ENCODE results near the gene NCAPD2. TPM values are rescaled to one million over a fixed set of nuclear protein-coding genes. Genes with fewer than 3 reads are reported as not detected.
A peak's percentile ranks its signal among the peaks of the same experiment; 100 is the strongest.

NCAPD2 gene
- polyA plus RNA-seq, 1 of the 3 experiments (the other 2 are of a cell fraction) = 46.9 TPM

GRCh38 chr12:6532051-6532926 lies 38.4 kb downstream of the NCAPD2 start:
- peak overlapping the region; percentile 96 to 98 for H3K27ac ChIP-seq (ENCODE audit: low read depth in 2 of 2, low read length in 1 of 2)
- ChIA-PET POLR2A (interaction anchor here (0.7 to 1.9 kb wide), 9 partner anchors 21 to 405 kb away, joined by 3 to 11 read pairs (median 3); partner anchors contain the start of genes COPS7A, MRPL51, TAPBPL and VAMP1), CTCF (interaction anchor here (0.9 to 2.5 kb wide), 6 partner anchors 17 to 152 kb away, joined by 3 to 8 read pairs (median 6); no protein-coding TSS in a partner anchor)
- H3F3A ChIP-seq (replicated peaks; ENCODE audit: insufficient read depth) = peaks cover 64% of the 10 kb centered on the region
- no peaks in the 10 kb centered on the region for H3K9me2 ChIP-seq
- H2AFZ ChIP-seq (ENCODE audit: low read depth) = no peak overlapping the region
- peak; percentile 57 for DNase-seq
- peaks cover 29% of the 10 kb centered on the region for H4K20me1 ChIP-seq (ENCODE audit: insufficient read depth)
- WGBS (ENCODE audit: low lambda C conversion rate) = 8% methylated on average over 19 of the region's 20 CpGs
- H3K36me3 ChIP-seq (replicated peaks in 1 of 2; ENCODE audit: control insufficient read depth in 1 of 2, insufficient read depth in 2 of 2, low read length in 1 of 2) = peaks cover 46 to 58% of the 10 kb centered on the region in 2 experiments
- H3K27me3 ChIP-seq (ENCODE audit: insufficient read depth) = no peaks in the 10 kb centered on the region
- peak overlapping the region; percentile 71 to 97 for H3K4me3 ChIP-seq (ENCODE audit: low read depth in 2 of 2, low read length in 1 of 2)
- peak overlapping the region; percentile 100 for H3K4me2 ChIP-seq
- H3K79me2 ChIP-seq (ENCODE audit: insufficient read depth) = peaks cover 58% of the 10 kb centered on the region
- H3K9me3 ChIP-seq = no peaks in the 10 kb centered on the region
- H3K4me1 ChIP-seq (ENCODE audit: control insufficient read depth in 1 of 2, insufficient read depth in 2 of 2, low read depth in 1 of 2, low read length in 1 of 2) = peaks cover 15 to 29% of the 10 kb centered on the region in 2 experiments; a peak in 3 of 4 replicates
- peak overlapping the region; percentile 99 for H3K9ac ChIP-seq
- peak; percentile 37; the same call in 1 of the 2 replicates for TF ChIP-seq MXI1 (IDR thresholded peaks at IDR 0.05; ENCODE audit: low read depth, low read length)
- peak; percentile 60; the same call in 1 of the 2 replicates for TF ChIP-seq JUND (IDR thresholded peaks at IDR 0.05)
- peak; percentile 51; the same call in 1 of the 2 replicates for TF ChIP-seq TCF12 (IDR thresholded peaks at IDR 0.05)
- peak; percentile 68; the same call in 1 of the 2 replicates for TF ChIP-seq SIN3A (IDR thresholded peaks at IDR 0.05; ENCODE audit: borderline replicate concordance, low read depth, low read length)
- TF ChIP-seq RXRA (IDR thresholded peaks at IDR 0.05; ENCODE audit: borderline replicate concordance, low read depth) = no peak
- TF ChIP-seq YY1 (IDR thresholded peaks at IDR 0.05; ENCODE audit: low read depth) = no peak
- TF ChIP-seq NRF1 (IDR thresholded peaks at IDR 0.05; ENCODE audit: low read depth, low read length) = peak; percentile 53; the same call in 1 of the 2 replicates
- no peak for TF ChIP-seq FOXJ3 (CRISPR knock-in tag; IDR thresholded peaks at IDR 0.05)
- TF ChIP-seq RCOR1 (IDR thresholded peaks at IDR 0.05; ENCODE audit: low read length) = no peak
- TF ChIP-seq POLR2AphosphoS5 (IDR thresholded peaks at IDR 0.05; ENCODE audit: low read depth, low read length) = peak; percentile 80
- peak; percentile 95 for TF ChIP-seq PBX3 (IDR thresholded peaks at IDR 0.05)
- TF ChIP-seq GATA2 (CRISPR knock-in tag; IDR thresholded peaks at IDR 0.05) = no peak
- no peak for TF ChIP-seq IRF3 (IDR thresholded peaks at IDR 0.05; ENCODE audit: low read depth, low read length)
- TF ChIP-seq FOXM1 (IDR thresholded peaks at IDR 0.05; ENCODE audit: low read depth) = no peak
- no peak for TF ChIP-seq NFIC (IDR thresholded peaks at IDR 0.05; ENCODE audit: borderline replicate concordance)
- no peak for TF ChIP-seq TEAD4 (IDR thresholded peaks at IDR 0.05; ENCODE audit: borderline replicate concordance, insufficient read depth)
- TF ChIP-seq ELF1 (IDR thresholded peaks at IDR 0.05) = no peak
- 0 out of 4 replicates have a peak, but pooled peaks of 1 of the 2 experiments have one; percentile 7 for TF ChIP-seq EP300 (IDR thresholded peaks at IDR 0.05; ENCODE audit: borderline replicate concordance in 1 of 2, low read depth in 1 of 2, low read length in 1 of 2)
- no peak; the same call in none of the 2 replicates for TF ChIP-seq TAF1 (IDR thresholded peaks at IDR 0.05; ENCODE audit: borderline replicate concordance, low read depth, low read length)
- no peak; the same call in 1 of the 2 replicates for TF ChIP-seq GABPA (IDR thresholded peaks at IDR 0.05; ENCODE audit: low read depth)
- TF ChIP-seq RAD21 (IDR thresholded peaks at IDR 0.05; ENCODE audit: low read length) = no peak
- peak; percentile 35; the same call in 1 of the 2 replicates for TF ChIP-seq REST (IDR thresholded peaks at IDR 0.05; ENCODE audit: low read depth, low read length)
- peak; percentile 90 for TF ChIP-seq MAX (IDR thresholded peaks at IDR 0.05; ENCODE audit: low read depth)
- peak; percentile 79; the same call in 1 of the 2 replicates for TF ChIP-seq FOSL2 (IDR thresholded peaks at IDR 0.05; ENCODE audit: borderline replicate concordance, low read depth)
- TF ChIP-seq MEF2A (IDR thresholded peaks at IDR 0.05; ENCODE audit: borderline replicate concordance, low read depth) = no peak
- no peak for TF ChIP-seq SMC3 (IDR thresholded peaks at IDR 0.05; ENCODE audit: low read depth, low read length)
- 0 out of 2 replicates have a peak, but pooled peaks have one; percentile 26 for TF ChIP-seq RFX5 (IDR thresholded peaks at IDR 0.05; ENCODE audit: low read length)
